ENCODE measurements around the gene CMIP.
A peak's percentile ranks its signal among the peaks of the same experiment; 100 is the strongest.

Gene CMIP

GRCh38 chr16:81744911-81745310 lies 300.3 kb downstream of the CMIP start:
- DNase-seq (ENCODE audit: low read depth in 2 of 2), result no peak

GRCh38 chr16:81745704-81746558 lies 301.3 kb downstream of the CMIP start:
- peak; percentile 24 to 26 for DNase-seq (ENCODE audit: low read depth in 2 of 2)

GRCh38 chr16:81746566-81746965 lies 302.0 kb downstream of the CMIP start:
- no peak for DNase-seq (ENCODE audit: low read depth in 2 of 2)

GRCh38 chr16:81748476-81749198 lies 304.0 kb downstream of the CMIP start:
- no peak for DNase-seq (ENCODE audit: low read depth in 2 of 2)

DNA sequence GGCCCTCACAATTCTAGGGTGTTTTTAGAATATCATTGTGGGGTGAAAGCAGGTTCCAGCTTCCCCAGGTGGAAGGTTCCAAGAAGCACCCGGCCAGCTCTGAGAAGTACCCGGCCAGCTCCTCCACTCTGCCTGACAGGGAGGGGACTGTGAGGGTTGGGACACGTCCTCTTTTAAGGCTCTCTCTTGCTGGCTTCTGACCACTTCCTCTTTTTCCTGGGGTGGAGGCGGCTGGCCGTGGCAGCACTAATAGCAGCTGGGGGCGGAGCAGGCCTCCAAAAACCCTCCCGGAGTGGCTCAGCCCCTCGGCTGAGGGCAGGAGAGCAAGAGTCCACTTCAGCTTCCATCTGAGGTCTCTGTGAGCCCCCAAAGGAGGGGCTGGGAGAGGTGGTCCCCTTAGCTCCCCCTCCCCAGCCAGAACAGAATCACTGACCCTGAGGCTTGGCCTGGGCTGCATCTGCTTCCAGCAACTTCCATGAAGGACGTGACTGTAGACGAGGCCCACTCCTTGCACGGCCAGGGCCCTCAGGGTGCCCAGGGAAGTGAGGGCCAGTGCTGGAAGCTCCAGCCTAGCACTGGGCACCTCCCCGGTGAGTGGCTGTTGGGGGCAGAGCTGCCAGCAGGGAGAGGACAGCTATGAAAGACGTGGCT lies 307.7 kb downstream of the CMIP start:
- no peak for DNase-seq (ENCODE audit: low read depth in 2 of 2)

GRCh38 chr16:81752876-81753227 lies 308.2 kb downstream of the CMIP start:
- DNase-seq (ENCODE audit: low read depth in 2 of 2), result no peak

DNA sequence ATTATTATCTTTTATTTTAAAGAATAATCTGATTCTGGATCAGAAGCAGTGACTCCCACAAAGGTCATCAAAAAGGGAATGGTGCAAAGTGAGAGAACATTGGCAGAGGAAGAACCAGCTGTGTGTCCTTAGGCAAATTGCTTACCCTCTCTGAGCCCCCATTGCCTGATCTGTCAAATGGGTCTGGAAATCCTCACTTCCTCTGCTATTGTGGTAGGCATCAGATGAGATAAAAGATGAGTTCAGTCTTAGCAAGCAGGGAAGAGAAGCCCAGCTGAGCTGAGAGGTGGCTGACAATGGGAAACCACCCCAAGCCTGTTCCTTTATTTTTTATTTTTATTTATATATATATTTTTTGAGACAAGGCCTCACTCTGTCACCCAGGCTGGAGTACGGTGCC lies 310.2 kb downstream of the CMIP start:
- no peak for DNase-seq (ENCODE audit: low read depth in 2 of 2)

GRCh38 chr16:81755915-81756614 lies 311.5 kb downstream of the CMIP start:
- DNase-seq (ENCODE audit: low read depth in 2 of 2), result no peak

DNA sequence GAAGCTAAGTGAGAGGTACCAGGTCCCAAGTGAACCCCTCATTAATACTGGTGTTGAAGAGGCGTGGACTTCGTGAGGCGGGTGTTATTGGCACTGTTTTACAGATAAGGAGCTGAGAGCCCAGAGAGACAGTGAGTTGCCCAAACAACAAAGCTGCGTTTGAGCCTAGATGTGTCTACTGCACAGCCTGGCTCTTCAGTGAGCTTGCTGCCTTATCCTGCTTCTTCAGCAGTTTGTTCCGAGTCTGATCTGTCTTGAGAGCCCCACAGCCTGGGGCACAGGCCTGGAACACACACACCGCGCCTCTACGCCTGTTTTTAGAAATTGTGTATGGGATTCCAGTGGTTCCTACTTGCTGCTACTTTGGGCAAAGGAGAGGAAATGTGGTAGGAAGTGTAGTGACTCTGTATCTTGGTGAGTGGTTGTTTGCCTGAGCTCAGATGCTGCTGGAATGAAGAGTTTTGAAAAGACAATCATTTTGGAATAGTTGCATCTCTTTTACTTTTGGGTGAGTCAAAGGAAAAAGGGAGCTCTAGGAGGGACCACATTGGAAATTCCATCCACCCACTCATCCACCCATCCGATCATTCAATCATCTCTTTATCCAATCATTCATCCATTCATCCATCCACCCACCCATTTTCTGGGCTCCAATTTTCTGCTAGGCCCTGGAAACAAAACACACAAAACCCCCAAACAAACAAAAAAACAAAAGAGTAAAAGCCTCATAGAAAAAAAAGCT lies 312.2 kb downstream of the CMIP start:
- DNase-seq (ENCODE audit: low read depth in 2 of 2), result no peak

DNA sequence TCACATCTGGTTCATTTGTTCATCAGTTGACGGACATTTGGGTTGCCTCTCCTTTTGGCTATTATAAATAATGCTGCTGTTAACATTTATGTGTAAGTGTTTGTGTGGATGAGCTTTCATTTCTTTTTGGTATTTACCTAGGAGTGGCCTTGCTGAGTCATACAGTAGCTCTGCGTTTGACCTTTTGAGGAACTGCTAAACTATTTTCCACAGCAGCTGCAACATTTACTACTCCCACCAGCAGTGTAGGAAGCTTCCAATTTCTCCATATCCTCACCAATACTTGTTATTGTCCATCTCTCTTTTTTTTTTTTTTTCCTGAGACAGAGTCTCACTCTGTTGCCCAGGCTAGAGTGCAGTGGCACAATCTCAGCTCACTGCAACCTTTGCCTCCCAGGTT lies 313.8 kb downstream of the CMIP start:
- DNase-seq (ENCODE audit: low read depth in 2 of 2), result no peak
